Measurements from ENCODE around the gene TTLL1. TPM values are rescaled to one million over a fixed set of nuclear protein-coding genes. Genes with fewer than 3 reads are reported as not detected.

TTLL1 gene
- total RNA-seq, 1 donor from 2014 or later, result 9.4 TPM

GRCh38 chr22:43035250-43035649, 53.9 kb downstream of the TTLL1 start:
- H4K20me1 ChIP-seq (ENCODE audit: low read depth), result no peaks in the 10 kb centered on the region
- no peaks in the 10 kb centered on the region for H3K27me3 ChIP-seq
- H3K4me1 Mint-ChIP-seq, result peaks cover 14% of the 10 kb centered on the region
- no peak for DNase-seq (ENCODE audit: low spot score)
- H3K4me1 ChIP-seq, result no peaks in the 10 kb centered on the region
- H3K9me3 Mint-ChIP-seq, result no peaks in the 10 kb centered on the region
- H2AFZ ChIP-seq (replicated peaks), result no peak overlapping the region
- H3K79me2 ChIP-seq (ENCODE audit: low read depth), result no peaks in the 10 kb centered on the region
- no peak overlapping the region for H3K9ac ChIP-seq
- H3K9me3 ChIP-seq (ENCODE audit: low read depth), result no peaks in the 10 kb centered on the region
- no peak overlapping the region for H3K4me3 Mint-ChIP-seq
- H3K27me3 Mint-ChIP-seq (ENCODE audit: insufficient read depth, low read depth), result peaks cover 8% of the 10 kb centered on the region
- no peaks in the 10 kb centered on the region for H3K36me3 Mint-ChIP-seq
- no peak overlapping the region for H3K27ac ChIP-seq
- no peak for TF ChIP-seq EZH2phosphoT487 (IDR thresholded peaks at IDR 0.05)
- no peak for TF ChIP-seq EZH2 (IDR thresholded peaks at IDR 0.05)
- TF ChIP-seq CTCF (IDR thresholded peaks at IDR 0.05), result no peak
- H3K4me3 ChIP-seq, result no peak overlapping the region
- H3K27ac Mint-ChIP-seq, result no peak overlapping the region
- H3F3A ChIP-seq (ENCODE audit: low read depth), result no peaks in the 10 kb centered on the region
- H3K36me3 ChIP-seq, result no peaks in the 10 kb centered on the region
- H3K4me2 ChIP-seq, result no peak overlapping the region

DNA sequence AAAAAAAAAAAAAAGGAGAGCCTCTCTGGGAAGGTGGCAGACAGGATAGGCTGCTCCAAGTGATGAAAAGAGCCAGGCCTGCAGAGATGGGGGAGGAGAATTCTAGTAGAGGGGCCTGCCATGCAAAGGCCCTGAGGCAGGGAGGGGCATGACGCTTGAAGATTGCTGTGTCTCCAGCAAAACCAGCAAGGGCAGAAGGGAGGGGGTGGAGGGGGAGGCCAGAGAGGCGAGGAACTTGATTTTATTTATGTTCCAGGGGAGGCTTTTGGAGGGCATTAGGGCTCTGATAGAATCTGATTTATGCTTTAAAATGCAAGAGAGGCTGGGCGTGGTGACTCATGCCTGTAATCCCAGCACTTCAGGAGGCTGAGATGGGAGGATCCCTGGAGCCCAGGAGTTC, 57.6 kb downstream of the TTLL1 start:
- no peaks in the 10 kb centered on the region for H3F3A ChIP-seq (ENCODE audit: low read depth)

DNA sequence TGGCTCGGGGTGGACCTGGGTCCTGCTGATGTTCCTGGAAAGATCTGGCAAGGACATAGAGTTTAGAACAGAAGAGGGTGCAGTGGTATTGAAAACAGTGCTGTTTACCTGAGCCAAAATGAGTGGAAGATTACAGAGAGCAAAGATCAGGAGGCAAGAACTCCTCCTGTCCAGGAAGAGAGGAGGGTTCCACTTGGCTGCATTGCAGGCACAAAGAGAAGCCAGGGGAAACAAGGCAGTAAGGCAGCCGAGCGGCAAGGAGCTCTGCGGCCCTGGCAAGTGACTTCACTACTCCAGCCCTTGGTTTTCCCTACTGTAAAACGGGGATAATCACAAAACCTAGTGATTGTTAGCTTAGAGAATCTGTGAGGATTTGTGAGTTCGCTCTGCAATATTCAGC, 70.6 kb downstream of the TTLL1 start:
- no peak overlapping the region for H3K9ac ChIP-seq
- Mint-ChIP-seq H3K27me3 (ENCODE audit: insufficient read depth, low read depth) (peaks cover 10% of the 10 kb centered on the region), H3K4me1 (peaks cover 24% of the 10 kb centered on the region), H3K4me3 (no peak overlapping the region), H3K9me3 (no peaks in the 10 kb centered on the region), H3K36me3 (no peaks in the 10 kb centered on the region), H3K27ac (peak overlapping the region; percentile 21)
- no peak for TF ChIP-seq EZH2 (IDR thresholded peaks at IDR 0.05)
- no peak for TF ChIP-seq CTCF (IDR thresholded peaks at IDR 0.05)
- TF ChIP-seq EZH2phosphoT487 (IDR thresholded peaks at IDR 0.05), result no peak
- no peaks in the 10 kb centered on the region for H3K36me3 ChIP-seq
- no peak overlapping the region for H3K27ac ChIP-seq
- H3K4me2 ChIP-seq, result no peak overlapping the region
- no peak overlapping the region for H3K4me3 ChIP-seq
- no peak for DNase-seq (ENCODE audit: low spot score)
- H3F3A ChIP-seq (ENCODE audit: low read depth), result peaks cover 13% of the 10 kb centered on the region
- no peaks in the 10 kb centered on the region for H3K9me3 ChIP-seq (ENCODE audit: low read depth)
- H4K20me1 ChIP-seq (ENCODE audit: low read depth), result peaks cover 4% of the 10 kb centered on the region
- peaks cover 8% of the 10 kb centered on the region for H3K79me2 ChIP-seq (ENCODE audit: low read depth)
- H3K27me3 ChIP-seq, result peaks cover 8% of the 10 kb centered on the region
- no peak overlapping the region for H2AFZ ChIP-seq (replicated peaks)
- peaks cover 4% of the 10 kb centered on the region for H3K4me1 ChIP-seq

More for the DNA sequence above, 57.6 kb downstream of the TTLL1 start:
- no peak overlapping the region for H3K4me3 Mint-ChIP-seq
- Histone ChIP-seq H3K27ac (no peak overlapping the region), H3K4me2 (no peak overlapping the region), H2AFZ (replicated peaks) (no peak overlapping the region), H3K4me1 (no peaks in the 10 kb centered on the region), H3K9ac (no peak overlapping the region), H3K36me3 (no peaks in the 10 kb centered on the region), H4K20me1 (ENCODE audit: low read depth) (no peaks in the 10 kb centered on the region), H3K9me3 (ENCODE audit: low read depth) (no peaks in the 10 kb centered on the region), H3K79me2 (ENCODE audit: low read depth) (no peaks in the 10 kb centered on the region), H3K27me3 (no peaks in the 10 kb centered on the region), H3K4me3 (no peak overlapping the region)
- TF ChIP-seq CTCF (IDR thresholded peaks at IDR 0.05), result no peak
- no peak for TF ChIP-seq EZH2 (IDR thresholded peaks at IDR 0.05)
- TF ChIP-seq EZH2phosphoT487 (IDR thresholded peaks at IDR 0.05), result no peak
- no peaks in the 10 kb centered on the region for H3K36me3 Mint-ChIP-seq
- H3K4me1 Mint-ChIP-seq, result peaks cover 16% of the 10 kb centered on the region
- DNase-seq (ENCODE audit: low spot score), result no peak
- no peak overlapping the region for H3K27ac Mint-ChIP-seq
- peaks cover 4% of the 10 kb centered on the region for H3K27me3 Mint-ChIP-seq (ENCODE audit: insufficient read depth, low read depth)
- H3K9me3 Mint-ChIP-seq, result no peaks in the 10 kb centered on the region

All from neural progenitor cell (in vitro differentiated cells).